AG04450 (cell line): ENCODE measurements around the gene RABGAP1L. TPM values are rescaled to one million over a fixed set of nuclear protein-coding genes. Genes with fewer than 3 reads are reported as not detected.
"Not testable (repeated sequence)": the region's sequence is repeated elsewhere in the genome, so short reads cannot be mapped to it uniquely, and the experiment has no call there.

Source experiments
- CTCF ChIA-PET: fragments of 300-600, 350-600 bp; formaldehyde crosslinking; extraction: SDS; loops from one replicate; lab custom pipeline; 2022; ENCODE audit warnings: antibody characterized with exemption, inconsistent platforms; lab: Charles Lee
- POLR2A ChIA-PET: fragments of 350-600 bp; formaldehyde crosslinking; extraction: SDS; loops from one replicate; lab custom pipeline; 2021; ENCODE audit warnings: antibody characterized with exemption, inconsistent platforms; lab: Yijun Ruan, JAX
- DNase-seq: peaks from one replicate; pipeline ENCODE4 v3.0.0-alpha.2; 2011; ENCODE audit warnings: low read depth, low spot score
- H3K27ac ChIP-seq: one replicate; pipeline ENCODE4 v1.5.1; 2012; ENCODE audit warnings: low read depth, low read length, control low read depth
- H3K27me3 ChIP-seq: one replicate; pipeline ENCODE4 v1.6.0; 2012; ENCODE audit warnings: low read length; ENCODE audit not compliant: control insufficient read depth, insufficient read depth
- H3K4me3 ChIP-seq: 2 replicates; pipeline ENCODE4 v1.5.1; 2011; ENCODE audit warnings: mild to moderate bottlenecking, low read depth, low read length, control low read depth
- H3K9me3 ChIP-seq: 2 replicates; pipeline ENCODE4 v1.5.1; 2012; ENCODE audit warnings: low read length; ENCODE audit not compliant: control insufficient read depth, insufficient read depth
- CTCF ChIP-seq: IDR thresholded peaks from 2 replicates; pipeline ENCODE4 v1.5.1; 2011; ENCODE audit warnings: low read depth, low read length, control low read depth, inconsistent platforms
- polyA plus RNA-seq: library from polyadenylated mRNA; depleted of rRNA; stranded (reverse); fragments of >200 nt; gene quantifications from 2 replicates; pipeline ENCODE4 v1.2.3, GENCODE V29; 2011

The RABGAP1L gene
- polyA plus RNA-seq, 1 experiment, result 21.2 TPM

DNA sequence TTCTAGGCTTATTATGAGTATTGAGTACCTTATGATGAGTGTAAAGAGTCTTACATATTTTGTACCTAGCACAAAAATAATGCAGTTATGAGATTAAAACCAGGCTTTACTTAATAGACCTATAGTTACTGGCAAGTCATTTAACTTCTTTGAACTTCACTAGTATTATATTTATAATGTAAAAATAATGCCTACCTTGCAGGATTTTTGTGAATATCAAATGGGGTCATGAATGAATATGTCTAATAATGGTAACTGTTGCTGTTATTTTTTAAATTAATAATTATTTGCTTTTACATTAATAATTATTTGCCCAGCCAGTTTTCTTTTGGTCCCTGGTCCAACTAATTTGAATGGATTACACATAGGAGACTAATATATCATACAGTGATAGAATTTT, 530.9 kb downstream of the RABGAP1L start:
- H3K27ac ChIP-seq, result no peak overlapping the region
- CTCF ChIA-PET, result interaction anchor here (0.5 to 0.7 kb wide), 6 partner anchors 36 to 1782 kb away, joined by 3 to 8 read pairs (median 6); no protein-coding TSS in a partner anchor
- H3K9me3 ChIP-seq, result no peaks in the 10 kb centered on the region
- TF ChIP-seq CTCF, result no peak
- POLR2A ChIA-PET, result no interaction called here
- DNase-seq, result no peak
- H3K4me3 ChIP-seq, result no peak overlapping the region
- no peaks in the 10 kb centered on the region for H3K27me3 ChIP-seq

DNA sequence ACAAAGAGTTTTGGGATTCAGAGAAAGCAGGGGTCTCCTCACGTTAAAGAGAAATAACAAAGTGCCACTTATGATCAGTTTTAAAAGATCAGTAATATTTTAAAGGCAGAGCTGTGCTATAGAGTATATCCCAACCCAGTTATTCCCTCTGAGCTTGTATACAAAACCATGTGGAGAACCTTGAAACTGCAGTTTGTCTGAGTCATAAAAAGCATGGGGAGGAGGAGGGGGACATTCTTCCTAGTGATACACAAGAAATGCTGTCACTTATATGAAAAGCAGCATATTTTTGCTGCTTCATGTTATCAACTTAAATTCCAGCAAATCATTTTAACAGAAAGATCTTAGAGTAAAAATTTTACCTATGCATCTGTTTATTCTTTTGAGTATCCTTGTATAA, 533.0 kb downstream of the RABGAP1L start:
- no peak overlapping the region for H3K4me3 ChIP-seq
- no peaks in the 10 kb centered on the region for H3K27me3 ChIP-seq
- peak; percentile 13 for DNase-seq
- ChIA-PET POLR2A (interaction anchor here (0.5 kb wide), 1 partner anchor 290 kb away, joined by 3 read pairs; no protein-coding TSS in a partner anchor), CTCF (interaction anchor here (1.0 to 2.1 kb wide), 3 partner anchors 8 to 430 kb away, joined by 3 to 5 read pairs (median 4); no protein-coding TSS in a partner anchor)
- H3K9me3 ChIP-seq, result no peaks in the 10 kb centered on the region
- peak; percentile 31; the same call in 1 of the 2 replicates for TF ChIP-seq CTCF
- H3K27ac ChIP-seq, result no peak overlapping the region

GRCh38 chr1:174693085-174693484, 533.8 kb downstream of the RABGAP1L start:
- CTCF ChIA-PET, result interaction anchor here (0.6 to 2.1 kb wide), 2 partner anchors 219 to 431 kb away, joined by 3 to 4 read pairs; no protein-coding TSS in a partner anchor
- no peaks in the 10 kb centered on the region for H3K27me3 ChIP-seq
- DNase-seq, result no peak

DNA sequence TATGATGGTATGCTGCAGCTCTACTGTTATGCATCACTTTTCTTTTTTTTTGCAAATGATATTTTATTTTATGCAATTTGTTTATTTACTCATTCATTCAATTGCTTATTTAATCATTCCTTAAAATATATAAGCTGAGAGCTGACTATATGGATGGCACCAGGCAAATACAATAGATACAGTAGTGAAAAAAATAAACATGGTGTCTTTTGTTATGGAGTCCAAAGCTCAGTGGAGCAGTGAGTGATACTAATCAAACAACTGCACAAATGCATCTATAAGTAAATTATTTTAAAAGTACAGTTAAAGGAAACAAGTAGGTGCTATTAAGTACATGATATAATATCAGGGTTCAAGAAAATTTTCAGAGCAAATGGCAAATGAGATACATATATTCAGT, 534.2 kb downstream of the RABGAP1L start:
- CTCF ChIA-PET, result interaction anchor here (2.1 kb wide), 1 partner anchor 431 kb away, joined by 4 read pairs; no protein-coding TSS in a partner anchor
- H3K27ac ChIP-seq, H3K27me3 ChIP-seq, H3K9me3 ChIP-seq, DNase-seq, POLR2A ChIA-PET, H3K4me3 ChIP-seq: not testable (repeated sequence)

More at GRCh38 chr1:174693085-174693484, 533.8 kb downstream of the RABGAP1L start:
- H3K27ac ChIP-seq, result no peak overlapping the region
- POLR2A ChIA-PET, result no interaction called here
- H3K9me3 ChIP-seq, result no peaks in the 10 kb centered on the region
- TF ChIP-seq CTCF, result no peak
- H3K4me3 ChIP-seq, result no peak overlapping the region

DNA sequence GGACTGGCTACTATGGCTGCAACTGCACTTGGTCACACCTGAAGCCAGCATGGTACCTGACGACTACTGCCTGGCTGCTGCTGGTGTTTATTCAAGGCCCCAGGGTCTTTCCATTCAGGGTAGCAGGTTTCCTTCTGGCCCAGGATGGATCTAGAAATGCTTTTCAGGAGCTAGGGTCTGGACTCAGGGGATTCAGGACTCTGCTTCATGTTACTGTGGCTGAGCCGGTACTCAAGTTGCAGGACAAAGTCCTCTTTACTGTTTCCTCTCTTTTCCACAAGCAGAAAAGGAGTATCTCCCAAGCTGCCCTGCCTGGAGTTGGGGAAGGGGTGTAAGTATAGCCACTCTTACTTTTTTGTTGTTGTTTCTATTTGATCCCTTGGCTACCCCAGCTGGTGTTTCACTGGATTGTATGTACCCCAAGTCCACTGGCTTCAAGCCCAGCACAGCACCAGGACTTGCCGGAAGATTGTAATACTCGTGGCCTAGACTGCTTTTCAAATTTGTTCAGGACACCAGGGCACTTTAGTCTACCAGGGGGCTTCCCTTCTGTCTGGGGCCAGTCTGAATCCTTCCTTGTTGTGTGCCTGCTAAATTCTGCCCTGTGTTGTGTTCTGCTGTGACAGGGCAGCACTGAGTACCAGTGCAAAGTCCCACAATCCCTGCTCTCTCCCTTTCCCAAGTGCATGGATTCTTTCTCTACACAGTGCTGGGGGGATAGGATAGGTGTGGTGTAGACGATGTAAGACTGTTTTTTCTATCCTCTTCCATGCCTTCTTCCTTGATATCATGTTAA, 536.9 kb downstream of the RABGAP1L start:
- Histone ChIP-seq H3K9me3 (no peaks in the 10 kb centered on the region), H3K27ac (no peak overlapping the region), H3K4me3 (no peak overlapping the region), H3K27me3 (no peaks in the 10 kb centered on the region)
- TF ChIP-seq CTCF, result no peak
- DNase-seq, result no peak
- ChIA-PET POLR2A (no interaction called here), CTCF (interaction anchor here (0.7 kb wide), 1 partner anchor 30 kb away, joined by 3 read pairs; no protein-coding TSS in a partner anchor)
